HepG2 (cell line): Measurements from ENCODE around the gene RABL6. TPM values are rescaled to one million over a fixed set of nuclear protein-coding genes. Genes with fewer than 3 reads are reported as not detected.

ENCODE experiments used
- ADNP ChIP-seq: sonication (generic); formaldehyde crosslinking; IDR thresholded peaks from 2 replicates; pipeline ENCODE4 v1.4.0; 2020; ENCODE audit warnings: missing genetic modification reagents
- BRCA1 ChIP-seq: sonication (generic); formaldehyde crosslinking; IDR thresholded peaks from 2 replicates; pipeline ENCODE4 v1.4.0; 2020; ENCODE audit warnings: missing genetic modification reagents
- CREB1 ChIP-seq, 2 experiments: fragments of 450-650 bp in 1 of 2; IDR thresholded peaks; 2 replicates each; pipeline ENCODE4 v1.6.1; 2016 to 2017; ENCODE audit warnings: control low read depth in 1 of 2, mild to moderate bottlenecking in 1 of 2, missing compliant biosample characterization in 1 of 2, missing genetic modification characterization in 1 of 2
- FOXK1 ChIP-seq: sonication (generic); formaldehyde crosslinking; IDR thresholded peaks from 2 replicates; pipeline ENCODE4 v1.4.0; 2020; ENCODE audit warnings: low read depth, missing genetic modification reagents, borderline replicate concordance
- MIXL1 ChIP-seq: IDR thresholded peaks from 2 replicates; pipeline ENCODE4 v1.6.1; 2016
- PHF5A ChIP-seq: IDR thresholded peaks from one replicate; pipeline ENCODE4 v1.6.1; 2018; ENCODE audit warnings: low read depth, missing genetic modification reagents; ENCODE audit not compliant: unreplicated experiment
- SP4 ChIP-seq: sonication (generic); formaldehyde crosslinking; IDR thresholded peaks from 2 replicates; pipeline ENCODE4 v1.8.1; 2023; ENCODE audit warnings: mild to moderate bottlenecking, missing genetic modification reagents
- SP5 ChIP-seq: IDR thresholded peaks from 2 replicates; pipeline ENCODE4 v1.6.1; 2016; ENCODE audit warnings: low read depth, borderline replicate concordance
- ZC3H13 ChIP-seq: sonication (generic); formaldehyde crosslinking; IDR thresholded peaks from 2 replicates; pipeline ENCODE4 v1.8.1; 2023; ENCODE audit warnings: mild to moderate bottlenecking, missing genetic modification reagents, moderate library complexity
- ZFP36L1 ChIP-seq: sonication (generic); formaldehyde crosslinking; IDR thresholded peaks from 2 replicates; pipeline ENCODE4 v1.8.0; 2022; ENCODE audit warnings: mild to moderate bottlenecking, missing genetic modification reagents, moderate library complexity
- ZFP62 ChIP-seq: sonication (generic); formaldehyde crosslinking; IDR thresholded peaks from 2 replicates; pipeline ENCODE4 v1.4.0; 2020; ENCODE audit warnings: missing genetic modification reagents
- ZMAT3 ChIP-seq: sonication (generic); formaldehyde crosslinking; conservative IDR thresholded peaks from 2 replicates; pipeline ENCODE4 v1.7.0; 2021; ENCODE audit warnings: missing genetic modification reagents
- ZNF260 ChIP-seq: sonication (generic); formaldehyde crosslinking; IDR thresholded peaks from 2 replicates; pipeline ENCODE4 v1.4.0; 2020; ENCODE audit warnings: missing genetic modification reagents, low read depth, mild to moderate bottlenecking, borderline replicate concordance
- ZNF281 ChIP-seq: sonication (generic); formaldehyde crosslinking; IDR thresholded peaks from 2 replicates; pipeline ENCODE4 v1.4.0; 2020; ENCODE audit warnings: missing genetic modification reagents, borderline replicate concordance
- ZNF292 ChIP-seq: sonication (generic); formaldehyde crosslinking; IDR thresholded peaks from 2 replicates; pipeline ENCODE4 v1.8.1; 2022; ENCODE audit warnings: mild to moderate bottlenecking, low read depth, missing genetic modification reagents, borderline replicate concordance
- ZNF431 ChIP-seq: sonication (generic); formaldehyde crosslinking; IDR thresholded peaks from 2 replicates; pipeline ENCODE4 v1.9.0; 2022; ENCODE audit warnings: missing genetic modification reagents, low read depth, mild to moderate bottlenecking, borderline replicate concordance
- ZNF614 ChIP-seq: IDR thresholded peaks from 2 replicates; pipeline ENCODE4 v1.6.1; 2018; ENCODE audit warnings: missing biosample characterization, missing genetic modification reagents, inconsistent platforms, borderline replicate concordance
- ZNF891 ChIP-seq: sonication (generic); formaldehyde crosslinking; IDR thresholded peaks from 2 replicates; pipeline ENCODE4 v1.5.0; 2020; ENCODE audit warnings: mild to moderate bottlenecking, missing genetic modification reagents
- polyA plus RNA-seq, 8 experiments: library from polyadenylated mRNA; depleted of rRNA in 3 of 8; stranded (reverse) in 7 of 8; unstranded in 1 of 8; fragments of >200 nt; fragmentation: Illumina TruSeq in 4 of 8; extraction: Trizol in 4 of 8; gene quantifications; 2 replicates each; pipeline versions ENCODE4 v1.2.1 to v1.2.3, GENCODE V29; 2011 to 2016; ENCODE audit warnings: low read depth in 4 of 8, missing spikeins in 1 of 8, mixed read lengths in 1 of 8; ENCODE audit not compliant: insufficient read depth in 1 of 8
- total RNA-seq, 5 experiments: library from RNA; depleted of rRNA; stranded (reverse); fragments of >200 nt; fragmentation: Illumina TruSeq; extraction: Trizol; gene quantifications; 2 replicates each; pipeline ENCODE4 v1.2.3, GENCODE V29; 2016; ENCODE audit warnings: low read depth in 1 of 5
- TF ChIP-seq, protein P1 (sequence below): sonication (generic); formaldehyde crosslinking; conservative IDR thresholded peaks from 2 replicates; pipeline ENCODE4 v1.8.1; 2023; ENCODE audit warnings: missing genetic modification reagents
- TF ChIP-seq, protein P2 (sequence below): sonication (generic); formaldehyde crosslinking; IDR thresholded peaks from 2 replicates; pipeline ENCODE4 v1.5.0; 2020; ENCODE audit warnings: missing genetic modification reagents
- TF ChIP-seq, protein P3 (sequence below): IDR thresholded peaks from 2 replicates; pipeline ENCODE4 v1.6.1; 2016; ENCODE audit warnings: low read depth

RABL6 gene
- total and polyA plus RNA-seq, 2 of the 13 experiments (the other 11 are each of a cell fraction or from before 2014, with no cell fraction given) = 81.5 to 125 TPM

- TF ChIP-seq ZMAT3 (CRISPR knock-in tag) (0 out of 2 replicates have a peak, but pooled peaks have one; percentile 54), ZNF260 (CRISPR knock-in tag) (no peak), BRCA1 (CRISPR knock-in tag) (no peak), FOXK1 (CRISPR knock-in tag) (no peak), CREB1 (IDR thresholded peaks at IDR 0.05) (no peak), CREB1 (CRISPR knock-in tag; IDR thresholded peaks at IDR 0.05) (no peak), ZFP62 (CRISPR knock-in tag) (no peak), MIXL1 (peak; percentile 48; the same call in 1 of the 2 replicates), ZC3H13 (peak; percentile 83; the same call in 1 of the 2 replicates), SP5 (CRISPR knock-in tag) (peak; percentile 53; the same call in 1 of the 2 replicates), ZNF614 (CRISPR knock-in tag) (peak; percentile 70; the same call in 1 of the 2 replicates), SP4 (peak; percentile 69; the same call in 1 of the 2 replicates), ZNF431 (CRISPR knock-in tag) (0 out of 2 replicates have a peak, but pooled peaks have one; percentile 45), ZFP36L1 (0 out of 2 replicates have a peak, but pooled peaks have one; percentile 31), ZNF891 (CRISPR knock-in tag) (0 out of 2 replicates have a peak, but pooled peaks have one; percentile 45), ZNF281 (CRISPR knock-in tag) (no peak), ZNF292 (CRISPR knock-in tag) (no peak), ADNP (CRISPR knock-in tag) (no peak), PHF5A (CRISPR knock-in tag) (peak; percentile 53)
- TF ChIP-seq, protein P1, sequence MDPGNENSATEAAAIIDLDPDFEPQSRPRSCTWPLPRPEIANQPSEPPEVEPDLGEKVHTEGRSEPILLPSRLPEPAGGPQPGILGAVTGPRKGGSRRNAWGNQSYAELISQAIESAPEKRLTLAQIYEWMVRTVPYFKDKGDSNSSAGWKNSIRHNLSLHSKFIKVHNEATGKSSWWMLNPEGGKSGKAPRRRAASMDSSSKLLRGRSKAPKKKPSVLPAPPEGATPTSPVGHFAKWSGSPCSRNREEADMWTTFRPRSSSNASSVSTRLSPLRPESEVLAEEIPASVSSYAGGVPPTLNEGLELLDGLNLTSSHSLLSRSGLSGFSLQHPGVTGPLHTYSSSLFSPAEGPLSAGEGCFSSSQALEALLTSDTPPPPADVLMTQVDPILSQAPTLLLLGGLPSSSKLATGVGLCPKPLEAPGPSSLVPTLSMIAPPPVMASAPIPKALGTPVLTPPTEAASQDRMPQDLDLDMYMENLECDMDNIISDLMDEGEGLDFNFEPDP = 0 out of 2 replicates have a peak, but pooled peaks have one; percentile 46
- TF ChIP-seq, protein P2, sequence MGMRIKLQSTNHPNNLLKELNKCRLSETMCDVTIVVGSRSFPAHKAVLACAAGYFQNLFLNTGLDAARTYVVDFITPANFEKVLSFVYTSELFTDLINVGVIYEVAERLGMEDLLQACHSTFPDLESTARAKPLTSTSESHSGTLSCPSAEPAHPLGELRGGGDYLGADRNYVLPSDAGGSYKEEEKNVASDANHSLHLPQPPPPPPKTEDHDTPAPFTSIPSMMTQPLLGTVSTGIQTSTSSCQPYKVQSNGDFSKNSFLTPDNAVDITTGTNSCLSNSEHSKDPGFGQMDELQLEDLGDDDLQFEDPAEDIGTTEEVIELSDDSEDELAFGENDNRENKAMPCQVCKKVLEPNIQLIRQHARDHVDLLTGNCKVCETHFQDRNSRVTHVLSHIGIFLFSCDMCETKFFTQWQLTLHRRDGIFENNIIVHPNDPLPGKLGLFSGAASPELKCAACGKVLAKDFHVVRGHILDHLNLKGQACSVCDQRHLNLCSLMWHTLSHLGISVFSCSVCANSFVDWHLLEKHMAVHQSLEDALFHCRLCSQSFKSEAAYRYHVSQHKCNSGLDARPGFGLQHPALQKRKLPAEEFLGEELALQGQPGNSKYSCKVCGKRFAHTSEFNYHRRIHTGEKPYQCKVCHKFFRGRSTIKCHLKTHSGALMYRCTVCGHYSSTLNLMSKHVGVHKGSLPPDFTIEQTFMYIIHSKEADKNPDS (CRISPR knock-in tag) = 0 out of 2 replicates have a peak, but pooled peaks have one; percentile 12
- TF ChIP-seq, protein P3, sequence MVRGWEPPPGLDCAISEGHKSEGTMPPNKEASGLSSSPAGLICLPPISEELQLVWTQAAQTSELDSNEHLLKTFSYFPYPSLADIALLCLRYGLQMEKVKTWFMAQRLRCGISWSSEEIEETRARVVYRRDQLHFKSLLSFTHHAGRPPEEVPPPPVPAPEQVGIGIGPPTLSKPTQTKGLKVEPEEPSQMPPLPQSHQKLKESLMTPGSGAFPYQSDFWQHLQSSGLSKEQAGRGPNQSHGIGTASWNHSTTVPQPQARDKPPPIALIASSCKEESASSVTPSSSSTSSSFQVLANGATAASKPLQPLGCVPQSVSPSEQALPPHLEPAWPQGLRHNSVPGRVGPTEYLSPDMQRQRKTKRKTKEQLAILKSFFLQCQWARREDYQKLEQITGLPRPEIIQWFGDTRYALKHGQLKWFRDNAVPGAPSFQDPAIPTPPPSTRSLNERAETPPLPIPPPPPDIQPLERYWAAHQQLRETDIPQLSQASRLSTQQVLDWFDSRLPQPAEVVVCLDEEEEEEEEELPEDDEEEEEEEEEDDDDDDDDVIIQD (CRISPR knock-in tag) = peak; percentile 29; the same call in 1 of the 2 replicates
Observed at GRCh38 chr9:136793086-136793946, 14.4 kb upstream of the RABL6 start (continued).
